Measurements from ENCODE around the gene SNAPC2. TPM values are rescaled to one million over a fixed set of nuclear protein-coding genes. Genes with fewer than 3 reads are reported as not detected.
A peak's percentile ranks its signal among the peaks of the same experiment; 100 is the strongest.
"Not testable (repeated sequence)": the region's sequence is repeated elsewhere in the genome, so short reads cannot be mapped to it uniquely, and the experiment has no call there.

The SNAPC2 gene
- total RNA-seq, 2 experiments from 2014 or later, result 18.7 to 20.2 TPM

- Mint-ChIP-seq H3K27me3 (no peaks in the 10 kb centered on the region), H3K9me3 (no peaks in the 10 kb centered on the region), H3K4me1 (ENCODE audit: low read depth) (peaks cover 19% of the 10 kb centered on the region), H3K36me3 (peaks cover 9% of the 10 kb centered on the region), H3K4me3 (no peak overlapping the region), H3K27ac (no peak overlapping the region)
- POLR2A ChIA-PET, result interaction anchor here (1.1 kb wide), 1 partner anchor 16 kb away, joined by 3 read pairs; no protein-coding TSS in a partner anchor
- intact Hi-C loops (cut with micrococcal nuclease), result no loop called here
- CTCF ChIA-PET, result interaction anchor here (1.2 kb wide), 3 partner anchors 14 to 359 kb away, joined by 3 to 4 read pairs (median 4); no protein-coding TSS in a partner anchor
- DNase-seq, result no peak
These were observed 7.6 kb downstream of the SNAPC2 start for GRCh38 chr19:7927605-7928333.

- H3K4me1 Mint-ChIP-seq (ENCODE audit: low read depth), result peaks cover 19% of the 10 kb centered on the region
- POLR2A ChIA-PET, result interaction anchor here (1.7 kb wide), 1 partner anchor 16 kb away, joined by 8 read pairs; the partner anchor contains the start of gene TIMM44
These were observed 8.2 kb downstream of the SNAPC2 start for GRCh38 chr19:7928334-7928706.

GRCh38 chr19:7928741-7929701, 8.9 kb downstream of the SNAPC2 start:
- Mint-ChIP-seq H3K27ac (peak overlapping the region; percentile 61), H3K27me3 (no peaks in the 10 kb centered on the region), H3K9me3 (no peaks in the 10 kb centered on the region), H3K36me3 (peaks cover 12% of the 10 kb centered on the region), H3K4me1 (ENCODE audit: low read depth) (peaks cover 19% of the 10 kb centered on the region), H3K4me3 (no peak overlapping the region)
- intact Hi-C loops (cut with micrococcal nuclease), result no loop called here
- DNase-seq, result peak; percentile 74
- ChIA-PET POLR2A (interaction anchor here (0.6 to 1.7 kb wide), 2 partner anchors 15 to 270 kb away, joined by 4 to 8 read pairs; partner anchors contain the start of gene TIMM44), CTCF (interaction anchor here (0.6 to 4.4 kb wide), 14 partner anchors 8 to 575 kb away, joined by 3 to 34 read pairs (median 3); partner anchors contain the start of genes MAP2K7, SNAPC2 and TIMM44)

More at GRCh38 chr19:7928334-7928706, 8.2 kb downstream of the SNAPC2 start:
- Mint-ChIP-seq H3K4me3 (no peak overlapping the region), H3K27ac (no peak overlapping the region), H3K9me3 (no peaks in the 10 kb centered on the region), H3K36me3 (peaks cover 9% of the 10 kb centered on the region), H3K27me3 (no peaks in the 10 kb centered on the region)
- no peak for DNase-seq
- CTCF ChIA-PET, result interaction anchor here (1.0 to 4.4 kb wide), 5 partner anchors 12 to 360 kb away, joined by 3 to 34 read pairs (median 4); partner anchors contain the start of genes MAP2K7 and TIMM44
- intact Hi-C loops (cut with micrococcal nuclease), result no loop called here

GRCh38 chr19:7930030-7930429, 9.9 kb downstream of the SNAPC2 start:
- H3K27me3 Mint-ChIP-seq; H3K9me3 Mint-ChIP-seq; H3K27ac Mint-ChIP-seq; H3K4me3 Mint-ChIP-seq; intact Hi-C loops (cut with micrococcal nuclease): not testable (repeated sequence)
- Mint-ChIP-seq H3K4me1 (ENCODE audit: low read depth) (peaks cover 18% of the 10 kb centered on the region), H3K36me3 (peaks cover 14% of the 10 kb centered on the region)
- CTCF ChIA-PET, result interaction anchor here (0.6 to 4.4 kb wide), 3 partner anchors 14 to 423 kb away, joined by 3 to 34 read pairs (median 3); partner anchors contain the start of gene TIMM44
- peak; percentile 42 for DNase-seq
- POLR2A ChIA-PET, result interaction anchor here (2.2 kb wide), 1 partner anchor 14 kb away, joined by 10 read pairs; the partner anchor contains the start of gene TIMM44

GRCh38 chr19:7930765-7931164, 10.6 kb downstream of the SNAPC2 start:
- CTCF ChIA-PET, result interaction anchor here (0.6 to 4.4 kb wide), 3 partner anchors 13 to 79 kb away, joined by 3 to 34 read pairs (median 3); partner anchors contain the start of gene TIMM44
- intact Hi-C loops (cut with micrococcal nuclease), result no loop called here
- Mint-ChIP-seq H3K4me3 (no peak overlapping the region), H3K4me1 (ENCODE audit: low read depth) (peaks cover 16% of the 10 kb centered on the region), H3K27me3 (no peaks in the 10 kb centered on the region), H3K27ac (no peak overlapping the region), H3K36me3 (peaks cover 16% of the 10 kb centered on the region), H3K9me3 (no peaks in the 10 kb centered on the region)
- POLR2A ChIA-PET, result interaction anchor here (2.2 kb wide), 1 partner anchor 13 kb away, joined by 10 read pairs; the partner anchor contains the start of gene TIMM44
- DNase-seq, result no peak

GRCh38 chr19:7931221-7932061, 11.3 kb downstream of the SNAPC2 start:
- no peaks in the 10 kb centered on the region for H3K27me3 Mint-ChIP-seq
- H3K27ac Mint-ChIP-seq, result no peak overlapping the region
- H3K4me3 Mint-ChIP-seq, result no peak overlapping the region
- CTCF ChIA-PET, result interaction anchor here (0.8 to 4.4 kb wide), 2 partner anchors 13 kb away, joined by 3 to 34 read pairs; partner anchors contain the start of gene TIMM44
- H3K9me3 Mint-ChIP-seq, result no peaks in the 10 kb centered on the region
- H3K36me3 Mint-ChIP-seq, result peaks cover 20% of the 10 kb centered on the region
- H3K4me1 Mint-ChIP-seq (ENCODE audit: low read depth), result peaks cover 13% of the 10 kb centered on the region
- intact Hi-C loops (cut with micrococcal nuclease), result no loop called here
- POLR2A ChIA-PET, result interaction anchor here (2.2 kb wide), 1 partner anchor 12 kb away, joined by 10 read pairs; the partner anchor contains the start of gene TIMM44
- DNase-seq, result no peak

GRCh38 chr19:7932276-7932929, 12.3 kb downstream of the SNAPC2 start:
- H3K27ac Mint-ChIP-seq, result no peak overlapping the region
- H3K27me3 Mint-ChIP-seq, result no peaks in the 10 kb centered on the region
- intact Hi-C loops (cut with micrococcal nuclease), result no loop called here
- H3K4me1 Mint-ChIP-seq (ENCODE audit: low read depth), result peaks cover 11% of the 10 kb centered on the region
- peaks cover 21% of the 10 kb centered on the region for H3K36me3 Mint-ChIP-seq
- DNase-seq, result no peak
- ChIA-PET POLR2A (no interaction called here), CTCF (interaction anchor here (0.8 to 4.4 kb wide), 2 partner anchors 12 to 56 kb away, joined by 3 to 34 read pairs; partner anchors contain the start of gene TIMM44)
- H3K9me3 Mint-ChIP-seq, result no peaks in the 10 kb centered on the region
- no peak overlapping the region for H3K4me3 Mint-ChIP-seq

- intact Hi-C loops (cut with micrococcal nuclease), result no loop called here
- no peak for DNase-seq
- CTCF ChIA-PET, result interaction anchor here (0.8 kb wide), 1 partner anchor 56 kb away, joined by 3 read pairs; no protein-coding TSS in a partner anchor
- Mint-ChIP-seq H3K27me3 (no peaks in the 10 kb centered on the region), H3K36me3 (peaks cover 21% of the 10 kb centered on the region), H3K27ac (no peak overlapping the region), H3K4me3 (no peak overlapping the region), H3K9me3 (no peaks in the 10 kb centered on the region), H3K4me1 (ENCODE audit: low read depth) (peaks cover 11% of the 10 kb centered on the region)
- POLR2A ChIA-PET, result no interaction called here
These were observed 12.8 kb downstream of the SNAPC2 start for GRCh38 chr19:7932930-7933300.

- no peak for DNase-seq
- ChIA-PET CTCF (interaction anchor here (1.0 kb wide), 1 partner anchor 11 kb away, joined by 3 read pairs; no protein-coding TSS in a partner anchor), POLR2A (no interaction called here)
- no peak overlapping the region for H3K4me3 Mint-ChIP-seq
- no peaks in the 10 kb centered on the region for H3K9me3 Mint-ChIP-seq
- no peak overlapping the region for H3K27ac Mint-ChIP-seq
- H3K27me3 Mint-ChIP-seq, result no peaks in the 10 kb centered on the region
- H3K4me1 Mint-ChIP-seq (ENCODE audit: low read depth), result peaks cover 9% of the 10 kb centered on the region
- intact Hi-C loops (cut with micrococcal nuclease), result no loop called here
- peaks cover 21% of the 10 kb centered on the region for H3K36me3 Mint-ChIP-seq
These were observed 13.3 kb downstream of the SNAPC2 start for GRCh38 chr19:7933411-7933810.

GRCh38 chr19:7933828-7934725, 13.9 kb downstream of the SNAPC2 start:
- Mint-ChIP-seq H3K4me3 (no peak overlapping the region), H3K4me1 (ENCODE audit: low read depth) (peaks cover 7% of the 10 kb centered on the region), H3K36me3 (peaks cover 23% of the 10 kb centered on the region), H3K27ac (no peak overlapping the region), H3K9me3 (no peaks in the 10 kb centered on the region), H3K27me3 (no peaks in the 10 kb centered on the region)
- intact Hi-C loops (cut with micrococcal nuclease), result no loop called here
- CTCF ChIA-PET, result interaction anchor here (1.0 kb wide), 1 partner anchor 10 kb away, joined by 3 read pairs; no protein-coding TSS in a partner anchor
- POLR2A ChIA-PET, result no interaction called here
- DNase-seq, result no peak

Measured in activated CD4-positive, alpha-beta memory T cell treated with anti-CD3 and anti-CD28 coated beads for 36 hours (primary cell).